A673 (cell line): ENCODE data around the gene STAMBPL1. TPM values are rescaled to one million over a fixed set of nuclear protein-coding genes. Genes with fewer than 3 reads are reported as not detected.

ENCODE experiments used
- BruUV-seq: library from RNA; stranded (reverse); fragments of 400-500 nt; replicated peaks from 2 replicates; lab custom pipeline; 2021; lab: Mats Ljungman, UMichigan
- CTCF ChIA-PET: fragments of 300-600 bp; sonication (Branson Sonifier 250); formaldehyde crosslinking; loops from one replicate; lab custom pipeline; 2022; ENCODE audit warnings: antibody characterized with exemption; lab: Charles Lee
- POLR2A ChIA-PET: fragments of 300-600 bp; sonication (Branson Sonifier 250); formaldehyde crosslinking; loops from one replicate; lab custom pipeline; 2022; ENCODE audit warnings: antibody characterized with exemption; ENCODE audit not compliant: low non-redundant PET; lab: Charles Lee
- DNase-seq: peaks from one replicate; pipeline ENCODE4 v3.0.0-alpha.2; 2015; ENCODE audit warnings: low spot score
- H3K27ac ChIP-seq: fragments of 200-600 bp; sonication (generic); 2 replicates; pipeline ENCODE4 v1.5.1; 2016; ENCODE audit warnings: mixed run types, low read depth, mild to moderate bottlenecking, mixed read lengths, antibody characterized with exemption, low read length; ENCODE audit not compliant: poor library complexity, severe bottlenecking
- H3K27me3 ChIP-seq: fragments of 200-600 bp; sonication (generic); replicated peaks from 2 replicates; pipeline ENCODE4 v1.6.1; 2017; ENCODE audit warnings: mixed run types, low read depth, mild to moderate bottlenecking, mixed read lengths, antibody characterized with exemption, low read length; ENCODE audit not compliant: insufficient read depth, poor library complexity
- H3K36me3 ChIP-seq: fragments of 200-600 bp; sonication (generic); 2 replicates; pipeline ENCODE4 v1.6.1; 2016; ENCODE audit warnings: mixed run types, mild to moderate bottlenecking, mixed read lengths, antibody characterized with exemption, low read length; ENCODE audit not compliant: insufficient read depth, poor library complexity, severe bottlenecking
- H3K4me1 ChIP-seq: fragments of 200-600 bp; sonication (generic); 2 replicates; pipeline ENCODE4 v1.6.1; 2017; ENCODE audit warnings: mixed run types, mild to moderate bottlenecking, mixed read lengths, antibody characterized with exemption, low read length; ENCODE audit not compliant: insufficient read depth, poor library complexity, severe bottlenecking
- H3K4me3 ChIP-seq: fragments of 200-600 bp; sonication (generic); 2 replicates; pipeline ENCODE4 v1.5.1; 2016; ENCODE audit warnings: low read depth, mixed run types, mild to moderate bottlenecking, mixed read lengths, low read length; ENCODE audit not compliant: poor library complexity, severe bottlenecking
- H3K9me3 ChIP-seq: fragments of 200-600 bp; sonication (generic); 2 replicates; pipeline ENCODE4 v1.6.1; 2016; ENCODE audit warnings: mixed run types, low read depth, mild to moderate bottlenecking, mixed read lengths, antibody characterized with exemption, low read length; ENCODE audit not compliant: poor library complexity, severe bottlenecking
- CTCF ChIP-seq: fragments of 300-800, 200-600 bp; sonication (generic); conservative IDR thresholded peaks from 2 replicates; pipeline ENCODE4 v1.5.1; 2017; ENCODE audit warnings: low read depth, mild to moderate bottlenecking, antibody characterized with exemption, low read length, moderate library complexity, mixed read lengths
- EZH2 ChIP-seq: fragments of 200-600 bp; sonication (generic); IDR thresholded peaks from 2 replicates; pipeline ENCODE4 v1.6.1; 2017; ENCODE audit warnings: borderline replicate concordance, low read depth, mild to moderate bottlenecking, mixed read lengths, antibody characterized with exemption, low read length; ENCODE audit not compliant: poor library complexity, severe bottlenecking
- intact Hi-C: fragments of 100-400 bp; cut with micrococcal nuclease; formaldehyde crosslinking; loops from one replicate; pipeline ENCODE4 v1.10.0; 2022; ENCODE audit not compliant: unreplicated experiment
- total RNA-seq: library from RNA; stranded (reverse); gene quantifications from 2 replicates; pipeline ENCODE4 v1.2.3, GENCODE V29; 2021

The STAMBPL1 gene
- total RNA-seq, 1 experiment from 2014 or later, result 71.8 TPM

GRCh38 chr10:88908194-88908593 is 28.1 kb downstream of the STAMBPL1 start:
- POLR2A ChIA-PET, result no interaction called here
- TF ChIP-seq CTCF (no peak), EZH2 (no peak)
- H3K9me3 ChIP-seq, result no peaks in the 10 kb centered on the region
- intact Hi-C loops, result no loop called here
- no peak overlapping the region for H3K27ac ChIP-seq
- H3K4me3 ChIP-seq, result no peak overlapping the region
- H3K36me3 ChIP-seq, result peaks cover 72% of the 10 kb centered on the region
- H3K4me1 ChIP-seq, result peaks cover 6% of the 10 kb centered on the region
- BruUV-seq, result no TSS peak
- CTCF ChIA-PET, result no interaction called here
- DNase-seq, result no peak
- H3K27me3 ChIP-seq, result no peaks in the 10 kb centered on the region

GRCh38 chr10:88911116-88911515 is 31.1 kb downstream of the STAMBPL1 start:
- ChIA-PET CTCF (no interaction called here), POLR2A (no interaction called here)
- Histone ChIP-seq H3K4me3 (no peak overlapping the region), H3K9me3 (no peaks in the 10 kb centered on the region), H3K27ac (no peak overlapping the region), H3K36me3 (peaks cover 63% of the 10 kb centered on the region), H3K27me3 (no peaks in the 10 kb centered on the region), H3K4me1 (peaks cover 23% of the 10 kb centered on the region)
- no TSS peak for BruUV-seq
- no peak for DNase-seq
- TF ChIP-seq CTCF (no peak), EZH2 (no peak)
- intact Hi-C loops, result no loop called here

- no peak for DNase-seq
- intact Hi-C loops, result no loop called here
- ChIA-PET POLR2A (no interaction called here), CTCF (no interaction called here)
- no peak overlapping the region for H3K27ac ChIP-seq
- peaks cover 57% of the 10 kb centered on the region for H3K36me3 ChIP-seq
- TF ChIP-seq CTCF, result no peak
- no peak for TF ChIP-seq EZH2
- BruUV-seq, result no TSS peak
- H3K4me1 ChIP-seq, result peaks cover 27% of the 10 kb centered on the region
- no peaks in the 10 kb centered on the region for H3K27me3 ChIP-seq
- no peaks in the 10 kb centered on the region for H3K9me3 ChIP-seq
- H3K4me3 ChIP-seq, result no peak overlapping the region
These were observed 31.8 kb downstream of the STAMBPL1 start for GRCh38 chr10:88911851-88912250.
